ENCODE results near the gene DLX4. TPM values are rescaled to one million over a fixed set of nuclear protein-coding genes. Genes with fewer than 3 reads are reported as not detected.

DLX4 gene
- total RNA-seq, 1 donor: not detected

GRCh38 chr17:49932901-49933300 is 36.1 kb upstream of the DLX4 start:
- TF ChIP-seq CTCF (IDR thresholded peaks at IDR 0.05; ENCODE audit: insufficient read depth, low read length): no peak
- DNase-seq (ENCODE audit: low read depth): no peak

GRCh38 chr17:49935526-49936210 is 33.3 kb upstream of the DLX4 start:
- H3K4me3 ChIP-seq (ENCODE audit: low read depth, low read length): no peak overlapping the region
- TF ChIP-seq CTCF (IDR thresholded peaks at IDR 0.05; ENCODE audit: insufficient read depth, low read length): no peak
- DNase-seq (ENCODE audit: low read depth): no peak

More at GRCh38 chr17:49932901-49933300, 36.1 kb upstream of the DLX4 start:
- no peak overlapping the region for H3K4me3 ChIP-seq (ENCODE audit: low read depth, low read length)

GRCh38 chr17:49936386-49936785 is 32.6 kb upstream of the DLX4 start:
- DNase-seq (ENCODE audit: low read depth): no peak
- no peak overlapping the region for H3K4me3 ChIP-seq (ENCODE audit: low read depth, low read length)
- no peak for TF ChIP-seq CTCF (IDR thresholded peaks at IDR 0.05; ENCODE audit: insufficient read depth, low read length)

- no peak overlapping the region for H3K4me3 ChIP-seq (ENCODE audit: low read depth, low read length)
- TF ChIP-seq CTCF (IDR thresholded peaks at IDR 0.05; ENCODE audit: insufficient read depth, low read length): no peak
- DNase-seq (ENCODE audit: low read depth): no peak
Observed at GRCh38 chr17:49939318-49939717, 29.7 kb upstream of the DLX4 start.

GRCh38 chr17:49941427-49941826 is 27.6 kb upstream of the DLX4 start:
- no peak overlapping the region for H3K4me3 ChIP-seq (ENCODE audit: low read depth, low read length)
- no peak for TF ChIP-seq CTCF (IDR thresholded peaks at IDR 0.05; ENCODE audit: insufficient read depth, low read length)
- DNase-seq (ENCODE audit: low read depth): no peak

- DNase-seq (ENCODE audit: low read depth): no peak
- no peak for TF ChIP-seq CTCF (IDR thresholded peaks at IDR 0.05; ENCODE audit: insufficient read depth, low read length)
- H3K4me3 ChIP-seq (ENCODE audit: low read depth, low read length): no peak overlapping the region
Observed at GRCh38 chr17:49942947-49943346, 26.0 kb upstream of the DLX4 start.
